Activated CD8-positive, alpha-beta memory T cell treated with anti-CD3 and anti-CD28 coated beads for 24 hours (primary cell): Measurements from ENCODE around the gene UTP4.

Source experiments
- DNase-seq: peaks from one replicate; pipeline ENCODE4 v3.0.0-alpha.2; 2020

Gene UTP4

DNA sequence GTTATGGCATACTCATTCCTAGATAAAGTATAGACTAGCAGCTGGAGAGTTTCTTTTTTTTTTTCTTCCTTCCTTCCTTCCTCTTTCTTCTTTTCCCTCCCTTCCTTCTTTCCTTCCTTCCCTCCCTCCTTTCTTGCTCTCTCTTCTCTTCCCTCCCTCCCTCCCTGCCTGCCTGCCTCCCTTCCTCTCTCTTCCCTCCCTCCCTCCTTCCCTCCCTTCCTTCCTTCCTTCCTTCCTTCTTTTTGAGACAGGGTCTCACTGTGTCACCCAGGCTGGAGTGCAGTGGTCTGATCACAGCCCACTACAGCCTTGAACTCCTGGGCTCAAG is 47.5 kb downstream of the UTP4 start:
- DNase-seq: no peak

DNA sequence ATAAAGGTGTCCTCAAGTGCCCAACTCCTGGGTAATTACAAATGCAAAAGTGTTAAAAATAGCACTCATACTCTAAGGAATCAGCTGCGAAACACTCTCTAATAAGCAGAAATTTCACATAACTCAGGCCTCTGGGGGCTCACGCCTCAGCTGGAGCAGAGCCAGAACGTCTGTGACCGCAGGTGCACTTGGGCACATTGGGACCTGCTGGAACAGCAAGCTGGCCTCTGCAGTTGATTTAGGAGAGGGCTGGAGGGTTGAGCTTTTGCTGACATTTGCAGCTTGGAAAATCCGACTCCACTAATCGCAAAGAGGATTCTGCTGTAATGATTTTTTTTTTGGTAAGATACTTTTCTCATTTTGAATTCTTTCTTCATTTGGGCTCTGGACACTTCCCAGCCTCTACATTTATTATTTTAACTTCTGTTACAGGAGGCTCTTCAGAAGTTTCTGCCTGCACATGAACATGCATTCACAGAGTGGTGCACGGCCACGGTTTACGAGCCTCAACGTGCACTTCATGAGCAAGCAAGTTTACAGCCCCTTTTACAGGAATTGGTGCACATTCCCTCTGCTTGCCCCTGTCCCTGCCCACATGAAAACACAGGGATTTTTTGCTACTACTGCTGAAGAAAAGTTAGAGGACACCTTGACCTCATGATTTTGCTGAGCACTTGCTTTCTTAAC is 50.4 kb downstream of the UTP4 start:
- DNase-seq: peak; percentile 42

DNA sequence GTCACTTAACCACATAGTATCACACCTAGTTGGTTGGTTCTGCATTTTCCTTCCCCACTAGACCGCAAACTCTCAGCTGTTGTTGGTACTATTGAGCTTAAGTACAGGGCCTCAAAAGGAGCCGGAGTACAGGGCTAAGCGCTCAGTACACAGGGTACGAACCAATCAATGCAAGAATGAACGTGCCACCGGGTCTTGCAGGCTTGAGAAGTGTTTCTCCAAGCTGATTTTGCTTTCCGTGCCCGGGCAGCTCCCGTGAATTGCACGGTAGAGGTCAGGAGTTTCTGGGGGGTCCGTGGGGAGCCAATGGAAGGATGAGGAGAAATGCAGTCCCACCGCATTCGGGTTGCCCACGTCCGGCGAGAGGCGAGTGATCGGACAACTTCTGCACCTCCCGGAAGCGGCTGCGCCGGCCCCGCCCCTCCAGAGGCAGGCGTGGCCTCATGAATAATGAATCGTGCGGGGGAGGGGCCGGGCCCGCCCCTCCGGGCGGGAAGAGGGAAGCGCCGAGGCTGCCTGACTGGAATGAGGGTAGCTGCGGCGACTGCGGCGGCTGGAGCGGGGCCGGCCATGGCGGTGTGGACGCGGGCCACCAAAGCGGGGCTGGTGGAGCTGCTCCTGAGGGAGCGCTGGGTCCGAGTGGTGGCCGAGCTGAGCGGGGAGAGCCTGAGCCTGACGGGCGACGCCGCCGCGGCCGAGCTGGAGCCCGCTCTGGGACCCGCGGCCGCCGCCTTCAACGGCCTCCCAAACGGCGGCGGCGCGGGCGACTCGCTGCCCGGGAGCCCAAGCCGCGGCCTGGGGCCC is 54.4 kb downstream of the UTP4 start, which contains the start of gene SNTB2:
TSS of gene SNTB2 (plus strand) at position 523 of the 804 bp plus-strand sequence. CDS start at position 526, 3 bp downstream.
- peak; percentile 91 for DNase-seq

DNA sequence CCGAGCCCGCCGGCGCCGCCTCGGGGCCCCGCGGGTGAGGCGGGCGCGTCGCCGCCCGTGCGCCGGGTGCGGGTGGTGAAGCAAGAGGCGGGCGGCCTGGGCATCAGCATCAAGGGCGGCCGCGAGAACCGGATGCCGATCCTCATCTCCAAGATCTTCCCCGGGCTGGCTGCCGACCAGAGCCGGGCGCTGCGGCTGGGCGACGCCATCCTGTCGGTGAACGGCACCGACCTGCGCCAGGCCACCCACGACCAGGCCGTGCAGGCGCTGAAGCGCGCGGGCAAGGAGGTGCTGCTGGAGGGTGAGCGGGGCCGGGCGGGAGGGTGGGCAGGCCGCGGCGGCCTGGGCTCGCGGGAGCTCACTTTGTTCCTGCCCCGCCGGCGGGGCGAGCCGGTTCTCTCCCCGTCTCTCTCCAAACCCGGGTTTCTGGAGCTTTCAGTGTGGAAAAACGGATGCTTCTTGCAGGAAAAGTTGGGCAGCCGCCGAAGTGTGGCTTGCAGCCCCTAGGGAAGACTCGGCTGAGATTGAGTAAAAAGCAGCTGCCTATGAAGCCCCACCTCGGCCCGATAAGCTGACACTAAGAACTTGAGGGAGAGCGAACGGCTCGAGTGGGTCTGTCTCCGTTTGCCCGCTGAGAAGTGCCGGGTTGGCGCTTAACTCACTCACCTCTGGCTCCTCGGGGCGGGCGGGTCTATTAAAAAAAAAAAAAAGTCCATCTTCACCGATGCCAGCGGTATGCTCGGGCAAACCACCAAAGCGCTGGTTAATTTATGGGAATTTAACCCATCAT is 55.2 kb downstream of the UTP4 start:
- DNase-seq: peak; percentile 79

DNA sequence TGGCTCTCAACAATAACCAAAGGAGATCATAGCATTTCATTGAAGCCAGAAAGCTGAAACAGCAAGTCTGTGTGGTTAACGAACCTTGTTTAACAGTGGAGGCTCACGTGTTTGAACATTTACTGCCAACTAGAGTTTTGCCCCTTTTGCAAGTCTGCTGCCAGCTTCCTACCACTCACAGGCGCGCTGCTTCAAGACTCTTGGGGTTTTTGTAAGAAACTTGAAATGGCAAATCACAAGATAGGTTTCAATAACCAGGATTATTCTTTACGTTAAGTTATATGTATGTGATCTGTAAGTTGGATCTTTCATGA is 55.7 kb downstream of the UTP4 start:
- no peak for DNase-seq

DNA sequence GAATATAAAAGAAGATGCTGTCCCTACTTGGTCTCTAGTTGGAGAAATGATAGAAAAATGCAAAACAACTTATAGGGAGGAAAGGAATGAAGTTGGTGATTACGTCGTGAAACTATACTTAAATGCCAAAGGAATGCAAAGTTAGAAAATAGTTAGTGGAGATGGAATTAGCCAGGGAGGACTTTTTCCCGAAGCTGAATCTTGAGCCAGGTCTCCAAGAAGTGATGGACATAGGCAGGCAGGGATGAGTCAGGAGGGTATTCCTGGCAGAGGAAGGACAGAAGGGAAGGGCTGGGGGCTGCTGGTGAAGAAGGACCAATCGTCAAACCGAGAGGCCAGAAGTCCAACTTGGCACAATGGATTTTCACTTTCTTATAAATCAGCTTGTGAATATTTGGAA is 56.3 kb downstream of the UTP4 start:
- peak; percentile 30 for DNase-seq

DNA sequence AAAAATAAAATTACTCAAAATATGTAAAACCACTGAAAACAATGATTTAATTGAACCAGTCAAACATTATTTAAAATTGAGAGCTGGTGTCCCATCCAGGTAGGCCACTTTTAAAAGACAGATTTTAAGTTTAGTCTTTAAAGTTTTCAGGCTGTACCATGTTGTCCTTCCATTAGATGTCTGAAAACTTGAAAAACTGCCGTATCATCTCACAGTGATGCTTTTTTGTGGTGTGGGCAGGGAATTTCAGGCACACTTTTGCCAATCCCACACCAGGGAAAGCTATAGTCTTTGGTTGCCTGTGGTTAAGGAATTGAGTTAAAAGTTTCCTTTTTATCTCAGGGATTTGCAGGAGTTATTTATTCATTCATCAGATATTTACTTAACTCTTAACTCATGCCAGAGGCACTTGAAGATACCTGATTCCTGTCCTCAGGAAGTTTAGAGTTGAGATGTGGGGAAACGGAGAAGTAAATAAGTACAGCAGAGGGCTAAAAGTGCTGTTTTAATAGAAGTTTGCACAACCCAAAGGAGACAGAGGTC is 57.7 kb downstream of the UTP4 start:
- DNase-seq: peak; percentile 9

DNA sequence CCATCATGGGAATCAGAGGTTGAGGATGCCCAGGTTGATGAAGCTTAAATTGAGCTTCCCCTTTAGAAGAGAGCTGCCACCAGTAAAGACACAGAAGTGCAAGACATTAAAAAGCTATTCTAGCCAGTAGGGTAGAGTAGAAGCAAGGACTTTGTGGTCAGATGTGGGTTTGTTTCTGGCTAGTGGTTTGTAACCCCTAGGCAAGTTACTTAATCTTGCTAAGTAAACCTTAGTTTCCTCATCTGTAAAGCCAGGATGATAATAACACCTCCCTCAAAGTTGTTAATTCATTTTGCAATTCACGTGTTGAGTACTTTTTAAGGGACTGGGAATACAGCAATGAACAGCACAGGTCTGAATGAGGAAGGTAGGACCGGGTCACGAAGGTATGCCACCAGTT is 58.1 kb downstream of the UTP4 start:
- peak; percentile 17 for DNase-seq

DNA sequence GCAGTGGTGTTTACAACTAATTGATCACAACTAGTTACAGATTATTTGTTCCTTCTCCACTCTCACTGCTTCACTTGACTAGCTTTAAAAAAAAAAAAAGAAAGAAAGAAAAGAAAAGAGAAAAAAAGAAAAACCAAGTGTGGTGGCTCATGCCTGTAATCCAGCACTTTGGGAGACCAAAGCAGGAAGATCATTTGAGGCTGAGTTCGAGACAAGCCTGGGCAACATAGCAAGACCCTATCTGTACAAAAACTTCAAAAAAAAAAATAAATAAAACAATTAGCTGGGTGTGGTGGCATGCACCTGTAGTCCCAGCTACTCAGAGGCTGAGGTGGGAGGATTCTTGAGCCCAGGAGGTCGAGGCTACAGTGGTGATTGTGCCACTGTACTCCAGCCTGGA is 58.7 kb downstream of the UTP4 start:
- DNase-seq: no peak

DNA sequence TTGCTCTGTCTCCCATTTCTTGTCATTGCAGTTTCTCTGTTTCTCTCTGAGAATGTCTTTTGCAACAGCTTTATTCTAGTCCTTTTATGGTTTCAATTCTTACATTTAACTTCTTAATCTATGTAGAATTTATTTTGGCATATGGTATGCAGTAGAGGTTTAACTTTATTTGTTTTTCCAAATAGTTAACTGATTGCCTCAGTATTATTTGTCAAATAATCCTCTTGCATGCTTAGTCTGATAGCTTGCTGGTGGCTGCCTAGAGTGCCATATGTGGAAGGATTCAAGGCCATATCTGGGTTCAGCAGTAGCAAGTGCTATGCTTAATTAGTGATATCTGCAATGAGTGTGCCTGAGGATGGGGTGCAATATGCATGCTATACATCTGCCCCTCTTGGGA is 61.4 kb downstream of the UTP4 start:
- DNase-seq: no peak

DNA sequence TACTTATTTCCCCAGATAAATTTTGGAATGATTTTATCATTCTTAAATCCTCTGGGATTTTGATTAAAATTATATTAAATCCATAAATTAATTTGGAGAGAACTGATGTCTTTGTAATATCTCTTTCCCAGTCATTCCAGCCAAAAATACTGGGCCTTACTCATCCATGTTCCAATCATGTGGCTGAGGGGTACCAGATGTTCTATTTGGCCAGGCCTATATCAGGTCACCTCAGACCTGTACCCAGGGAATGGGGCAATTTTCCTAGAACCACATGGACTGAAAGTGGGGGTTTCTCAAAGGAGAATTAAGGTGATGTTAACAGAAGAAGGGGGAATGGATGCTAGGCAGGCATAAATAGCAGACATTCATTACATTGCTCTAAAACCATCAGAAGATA is 62.0 kb downstream of the UTP4 start:
- DNase-seq: no peak

DNA sequence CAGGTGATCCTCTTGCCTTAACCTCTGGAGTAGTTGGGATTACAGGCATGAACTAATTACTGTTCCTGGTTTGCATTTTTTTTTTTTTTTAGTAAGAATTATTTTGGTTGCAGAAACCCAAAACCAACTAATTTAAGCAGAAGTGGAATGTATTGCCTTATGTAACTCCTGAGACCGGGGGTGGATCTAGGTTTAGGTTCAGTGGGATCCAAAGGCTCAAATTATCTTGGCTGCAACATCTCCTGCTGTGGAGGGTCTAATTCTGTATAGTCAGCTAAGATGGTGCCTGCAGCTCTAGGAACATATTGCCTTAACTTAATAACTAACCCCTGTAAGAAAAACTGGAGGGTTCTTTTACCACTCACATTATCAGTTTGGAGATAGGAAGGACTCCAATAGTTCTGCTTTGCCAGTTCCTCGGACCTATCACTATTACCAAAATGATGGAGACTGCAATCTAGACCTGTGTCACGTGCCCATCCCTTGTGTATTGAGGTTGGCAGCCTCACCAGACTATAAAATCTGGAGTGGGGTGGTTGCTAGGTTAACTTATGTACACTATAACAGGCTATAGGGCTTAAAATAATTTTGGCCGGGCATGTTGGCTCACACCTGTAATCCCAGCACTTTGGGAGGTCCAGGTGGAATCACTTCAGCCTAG is 63.0 kb downstream of the UTP4 start:
- no peak for DNase-seq

DNA sequence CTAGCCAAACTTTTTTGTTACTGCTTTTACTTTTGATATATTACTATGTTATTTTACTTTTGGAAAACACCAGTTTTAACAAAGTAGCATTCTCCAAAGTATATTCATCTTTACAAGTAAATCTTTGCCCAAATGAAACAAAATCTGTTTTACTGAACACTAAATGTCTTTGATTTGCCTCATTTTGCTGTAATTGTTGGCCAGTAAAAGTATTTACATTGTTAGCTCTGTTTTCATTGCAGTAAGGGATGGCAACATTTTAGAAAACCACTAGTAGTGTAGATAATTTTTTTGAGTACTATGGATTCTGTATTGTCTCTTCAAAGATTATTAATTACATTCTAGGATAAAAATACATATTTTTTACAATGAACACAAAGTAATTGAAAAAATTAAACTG is 65.1 kb downstream of the UTP4 start:
- no peak for DNase-seq

DNA sequence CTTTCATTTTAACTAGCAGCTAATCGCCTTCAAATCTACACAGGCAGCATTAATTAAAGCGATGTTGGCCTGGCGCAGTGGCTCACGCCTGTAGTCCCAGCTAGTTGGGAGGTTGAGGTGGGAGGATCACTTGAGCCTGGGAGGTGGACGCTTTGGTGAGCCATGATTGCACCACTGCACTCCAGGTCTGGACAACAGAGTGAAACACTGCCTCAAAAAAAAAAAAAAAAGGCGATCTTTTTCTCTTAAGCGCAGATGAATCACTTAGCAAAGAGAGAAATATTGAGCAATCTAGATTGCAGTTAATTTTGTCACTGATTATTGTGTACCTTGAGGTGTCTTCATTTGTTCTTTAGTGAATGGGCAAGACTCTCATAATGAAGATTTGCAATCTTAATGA is 66.9 kb downstream of the UTP4 start:
- no peak for DNase-seq

DNA sequence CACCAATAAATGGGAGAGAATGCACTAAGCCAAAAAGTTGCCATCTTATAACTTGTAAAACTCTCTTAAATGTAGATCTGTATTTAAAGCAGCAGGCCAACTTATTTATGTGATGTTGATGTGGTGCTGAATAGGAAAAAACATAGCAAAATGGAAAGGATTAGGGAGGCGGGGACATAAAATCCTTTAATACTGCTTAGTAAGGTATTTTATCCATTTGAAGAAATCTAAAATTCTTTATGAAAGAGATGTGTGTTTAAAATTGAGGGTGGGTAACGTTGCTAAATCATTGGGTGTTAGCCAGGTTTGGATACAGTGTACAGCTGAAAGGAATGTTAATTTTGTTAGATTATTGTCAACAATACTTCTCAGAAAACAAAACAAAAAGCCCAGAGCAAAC is 68.8 kb downstream of the UTP4 start:
- DNase-seq: no peak

DNA sequence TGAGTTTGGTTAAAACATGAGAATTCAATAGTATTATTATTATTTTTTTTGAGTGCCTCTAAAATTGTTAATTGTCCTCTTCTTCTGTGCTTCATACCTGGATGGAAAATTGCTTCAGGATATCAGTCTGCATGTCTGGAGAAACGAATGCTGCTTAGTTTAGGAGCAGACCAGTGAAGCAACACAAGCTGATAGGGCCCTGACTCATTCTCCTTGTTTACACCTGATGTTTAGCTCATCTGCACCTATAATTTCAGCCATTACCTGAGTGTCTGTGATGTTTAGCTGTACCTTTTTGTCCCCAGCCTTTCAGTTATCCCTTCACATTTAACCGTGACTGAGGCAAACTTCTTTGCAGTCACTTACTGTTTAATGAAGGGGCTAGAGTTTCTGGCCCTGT is 69.3 kb downstream of the UTP4 start:
- no peak for DNase-seq

DNA sequence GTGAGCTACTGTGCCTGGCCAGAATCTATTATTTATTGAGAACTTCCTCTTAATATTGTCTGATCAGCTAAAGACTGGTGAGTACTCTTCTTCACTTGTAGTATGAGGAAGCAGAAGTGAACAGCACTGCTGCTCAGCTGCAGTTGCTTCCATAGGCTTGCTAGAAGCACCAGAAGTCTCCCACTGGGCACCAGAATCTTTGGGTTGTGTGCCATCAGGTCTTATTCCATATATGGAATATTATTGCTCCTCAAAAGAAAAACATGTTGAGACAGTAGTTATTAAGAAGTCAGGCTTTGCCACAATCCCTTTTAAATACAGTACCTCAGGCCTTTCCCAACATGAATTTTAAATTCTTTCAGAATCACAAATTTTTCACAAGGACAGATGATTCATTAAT is 71.7 kb downstream of the UTP4 start:
- DNase-seq: no peak

DNA sequence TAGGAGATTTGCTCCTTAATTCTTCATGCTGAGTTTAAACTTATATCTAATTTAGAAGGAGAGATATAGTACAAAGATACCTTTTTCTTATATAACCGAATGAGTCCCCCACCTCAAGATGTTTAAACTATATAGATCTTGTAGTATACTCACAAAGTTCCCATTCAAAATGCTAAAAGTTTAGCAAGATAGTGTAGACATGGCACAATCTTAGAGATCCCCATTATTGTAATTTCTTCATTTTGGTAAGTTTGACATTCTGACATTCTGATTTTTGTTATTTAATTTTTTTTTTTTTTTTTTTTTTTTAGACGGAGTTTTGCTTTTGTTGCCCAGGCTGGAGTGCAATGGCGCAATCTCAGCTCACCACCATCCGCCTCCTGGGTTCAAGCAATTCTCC is 77.3 kb downstream of the UTP4 start:
- no peak for DNase-seq

DNA sequence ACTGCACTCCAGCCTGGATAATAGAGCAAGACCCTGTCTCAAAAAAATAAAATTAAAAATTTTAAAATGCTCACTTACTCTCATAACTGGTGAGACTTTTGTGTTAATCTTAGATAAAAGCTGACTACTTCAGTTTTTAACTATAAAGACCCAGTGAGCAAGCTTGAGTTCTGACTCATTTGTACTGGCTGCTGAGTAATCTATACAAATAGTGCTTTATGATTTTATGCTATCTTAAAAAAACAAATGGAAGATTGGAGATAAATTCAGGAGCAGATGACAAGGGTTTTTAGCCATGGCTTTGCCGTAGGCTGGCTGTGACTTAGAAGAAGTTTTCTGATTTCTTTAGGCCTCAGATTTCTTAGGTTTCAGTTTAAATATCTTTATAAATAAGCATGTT is 85.0 kb downstream of the UTP4 start:
- DNase-seq: no peak
